Measurements from ENCODE around the gene LANCL2.

The LANCL2 gene

GRCh38 chr7:55427342-55427741 lies 62.2 kb downstream of the LANCL2 start:
- Histone ChIP-seq H2AK5ac (ENCODE audit: low read length, severe bottlenecking) (no peak overlapping the region), H2BK120ac (ENCODE audit: low read depth, low read length) (no peak overlapping the region)
- WGBS, result 60% methylated on average over 3 of the region's 4 CpGs

GRCh38 chr7:55427800-55428199 lies 62.7 kb downstream of the LANCL2 start:
- no peak overlapping the region for H3K18ac ChIP-seq (ENCODE audit: low read depth in 1 of 2, low read length in 2 of 2)
- H3K4me1 ChIP-seq (ENCODE audit: control insufficient read depth, insufficient read depth, low read depth, low read length), result peaks cover 7% of the 10 kb centered on the region
- no peak overlapping the region for H2BK120ac ChIP-seq (ENCODE audit: low read depth, low read length)
- no peak overlapping the region for H2AK5ac ChIP-seq (ENCODE audit: low read length, severe bottlenecking)
- no peak overlapping the region for H3K9ac ChIP-seq (ENCODE audit: low read length)
- no peak for DNase-seq
- peaks cover 14 to 29% of the 10 kb centered on the region in 2 experiments for H3K36me3 ChIP-seq (ENCODE audit: control insufficient read depth in 1 of 2, insufficient read depth in 2 of 2, low read depth in 1 of 2, low read length in 2 of 2)
- H2BK15ac ChIP-seq (ENCODE audit: low read depth, poor library complexity, severe bottlenecking), result no peak overlapping the region
- H2BK5ac ChIP-seq (ENCODE audit: low read depth, low read length, poor library complexity, severe bottlenecking), result no peak overlapping the region
- H3K23ac ChIP-seq (ENCODE audit: low read length in 2 of 2), result no peak overlapping the region
- no peak overlapping the region for H3K4me3 ChIP-seq (ENCODE audit: insufficient read depth in 1 of 2, low read depth in 1 of 2, low read length in 2 of 2)
- WGBS, result 93% methylated on average over 11 of the region's 11 CpGs
- H3K27me3 ChIP-seq (ENCODE audit: control insufficient read depth in 1 of 2, insufficient read depth in 1 of 2, low read length in 2 of 2), result no peaks in the 10 kb centered on the region
- no peak overlapping the region for H4K91ac ChIP-seq (ENCODE audit: low read length)
- H3K14ac ChIP-seq (ENCODE audit: low read length in 2 of 2), result no peak overlapping the region
- no peak overlapping the region for H2AFZ ChIP-seq (ENCODE audit: low read depth, low read length)
- no peak overlapping the region for H4K8ac ChIP-seq (ENCODE audit: low read length)
- H3K79me1 ChIP-seq (replicated peaks; ENCODE audit: low read length, poor library complexity, severe bottlenecking), result peaks cover 1% of the 10 kb centered on the region
- H2BK12ac ChIP-seq (ENCODE audit: low read length in 2 of 2), result no peak overlapping the region
- H3K4me2 ChIP-seq (ENCODE audit: low read length, poor library complexity, severe bottlenecking), result no peak overlapping the region
- no peak overlapping the region for H3K4ac ChIP-seq (ENCODE audit: low read depth in 1 of 2, low read length in 2 of 2)
- no peak overlapping the region for H3K27ac ChIP-seq (ENCODE audit: low read length, poor library complexity, severe bottlenecking)
- no peaks in the 10 kb centered on the region for H3K9me3 ChIP-seq (ENCODE audit: control insufficient read depth, low read length)

More at GRCh38 chr7:55427342-55427741, 62.2 kb downstream of the LANCL2 start:
- H2BK12ac ChIP-seq (ENCODE audit: low read length in 2 of 2), result no peak overlapping the region
- H3K27me3 ChIP-seq (ENCODE audit: control insufficient read depth in 1 of 2, insufficient read depth in 1 of 2, low read length in 2 of 2), result no peaks in the 10 kb centered on the region
- H3K79me1 ChIP-seq (replicated peaks; ENCODE audit: low read length, poor library complexity, severe bottlenecking), result peaks cover 2% of the 10 kb centered on the region
- DNase-seq, result no peak
- no peak overlapping the region for H3K18ac ChIP-seq (ENCODE audit: low read depth in 1 of 2, low read length in 2 of 2)
- no peak overlapping the region for H2AFZ ChIP-seq (ENCODE audit: low read depth, low read length)
- no peak overlapping the region for H2BK15ac ChIP-seq (ENCODE audit: low read depth, poor library complexity, severe bottlenecking)
- H3K4me1 ChIP-seq (ENCODE audit: control insufficient read depth, insufficient read depth, low read depth, low read length), result peaks cover 7% of the 10 kb centered on the region
- H2BK5ac ChIP-seq (ENCODE audit: low read depth, low read length, poor library complexity, severe bottlenecking), result no peak overlapping the region
- H3K9me3 ChIP-seq (ENCODE audit: control insufficient read depth, low read length), result no peaks in the 10 kb centered on the region
- H3K23ac ChIP-seq (ENCODE audit: low read length in 2 of 2), result no peak overlapping the region
- H3K9ac ChIP-seq (ENCODE audit: low read length), result no peak overlapping the region
- H3K27ac ChIP-seq (ENCODE audit: low read length, poor library complexity, severe bottlenecking), result no peak overlapping the region
- H3K4ac ChIP-seq (ENCODE audit: low read depth in 1 of 2, low read length in 2 of 2), result no peak overlapping the region
- no peak overlapping the region for H3K4me3 ChIP-seq (ENCODE audit: insufficient read depth in 1 of 2, low read depth in 1 of 2, low read length in 2 of 2)
- H4K91ac ChIP-seq (ENCODE audit: low read length), result no peak overlapping the region
- H3K14ac ChIP-seq (ENCODE audit: low read length in 2 of 2), result no peak overlapping the region
- no peak overlapping the region for H4K8ac ChIP-seq (ENCODE audit: low read length)
- peaks cover 14 to 29% of the 10 kb centered on the region in 2 experiments for H3K36me3 ChIP-seq (ENCODE audit: control insufficient read depth in 1 of 2, insufficient read depth in 2 of 2, low read depth in 1 of 2, low read length in 2 of 2)
- H3K4me2 ChIP-seq (ENCODE audit: low read length, poor library complexity, severe bottlenecking), result no peak overlapping the region

- Histone ChIP-seq H3K18ac (ENCODE audit: low read depth in 1 of 2, low read length in 2 of 2) (no peak overlapping the region), H3K4me3 (ENCODE audit: insufficient read depth in 1 of 2, low read depth in 1 of 2, low read length in 2 of 2) (no peak overlapping the region), H3K23ac (ENCODE audit: low read length in 2 of 2) (no peak overlapping the region), H3K4me2 (ENCODE audit: low read length, poor library complexity, severe bottlenecking) (no peak overlapping the region), H3K9me3 (ENCODE audit: control insufficient read depth, low read length) (no peaks in the 10 kb centered on the region), H3K4ac (ENCODE audit: low read depth in 1 of 2, low read length in 2 of 2) (no peak overlapping the region), H3K27me3 (ENCODE audit: control insufficient read depth in 1 of 2, insufficient read depth in 1 of 2, low read length in 2 of 2) (no peaks in the 10 kb centered on the region), H3K9ac (ENCODE audit: low read length) (no peak overlapping the region), H3K14ac (ENCODE audit: low read length in 2 of 2) (no peak overlapping the region), H2BK5ac (ENCODE audit: low read depth, low read length, poor library complexity, severe bottlenecking) (no peak overlapping the region), H2AFZ (ENCODE audit: low read depth, low read length) (no peak overlapping the region), H3K4me1 (ENCODE audit: control insufficient read depth, insufficient read depth, low read depth, low read length) (peaks cover 2% of the 10 kb centered on the region), H2BK15ac (ENCODE audit: low read depth, poor library complexity, severe bottlenecking) (no peak overlapping the region), H4K91ac (ENCODE audit: low read length) (no peak overlapping the region), H2BK12ac (ENCODE audit: low read length in 2 of 2) (no peak overlapping the region), H3K36me3 (ENCODE audit: control insufficient read depth in 1 of 2, insufficient read depth in 2 of 2, low read depth in 1 of 2, low read length in 2 of 2) (peaks cover 18 to 29% of the 10 kb centered on the region in 2 experiments), H2AK5ac (ENCODE audit: low read length, severe bottlenecking) (no peak overlapping the region), H3K79me1 (replicated peaks; ENCODE audit: low read length, poor library complexity, severe bottlenecking) (no peaks in the 10 kb centered on the region), H3K27ac (ENCODE audit: low read length, poor library complexity, severe bottlenecking) (no peak overlapping the region), H4K8ac (ENCODE audit: low read length) (no peak overlapping the region), H2BK120ac (ENCODE audit: low read depth, low read length) (no peak overlapping the region)
- DNase-seq, result no peak
- WGBS, result 81% methylated on average over 11 of the region's 11 CpGs
Measured at GRCh38 chr7:55429835-55430499, 64.8 kb downstream of the LANCL2 start.

- no peak overlapping the region for H3K23ac ChIP-seq (ENCODE audit: low read length in 2 of 2)
- H3K79me1 ChIP-seq (replicated peaks; ENCODE audit: low read length, poor library complexity, severe bottlenecking), result no peaks in the 10 kb centered on the region
- H2BK5ac ChIP-seq (ENCODE audit: low read depth, low read length, poor library complexity, severe bottlenecking), result no peak overlapping the region
- H2BK15ac ChIP-seq (ENCODE audit: low read depth, poor library complexity, severe bottlenecking), result no peak overlapping the region
- H3K4ac ChIP-seq (ENCODE audit: low read depth in 1 of 2, low read length in 2 of 2), result no peak overlapping the region
- H3K27me3 ChIP-seq (ENCODE audit: control insufficient read depth in 1 of 2, insufficient read depth in 1 of 2, low read length in 2 of 2), result no peaks in the 10 kb centered on the region
- no peak overlapping the region for H3K4me2 ChIP-seq (ENCODE audit: low read length, poor library complexity, severe bottlenecking)
- H3K9ac ChIP-seq (ENCODE audit: low read length), result no peak overlapping the region
- H3K36me3 ChIP-seq (ENCODE audit: control insufficient read depth in 1 of 2, insufficient read depth in 2 of 2, low read depth in 1 of 2, low read length in 2 of 2), result peaks cover 8 to 15% of the 10 kb centered on the region in 2 experiments
- H3K4me1 ChIP-seq (ENCODE audit: control insufficient read depth, insufficient read depth, low read depth, low read length), result peaks cover 2% of the 10 kb centered on the region
- DNase-seq, result no peak
- no peak overlapping the region for H2AK5ac ChIP-seq (ENCODE audit: low read length, severe bottlenecking)
- no peak overlapping the region for H4K91ac ChIP-seq (ENCODE audit: low read length)
- no peak overlapping the region for H3K4me3 ChIP-seq (ENCODE audit: insufficient read depth in 1 of 2, low read depth in 1 of 2, low read length in 2 of 2)
- no peak overlapping the region for H2BK12ac ChIP-seq (ENCODE audit: low read length in 2 of 2)
- H2BK120ac ChIP-seq (ENCODE audit: low read depth, low read length), result no peak overlapping the region
- H3K18ac ChIP-seq (ENCODE audit: low read depth in 1 of 2, low read length in 2 of 2), result no peak overlapping the region
- H2AFZ ChIP-seq (ENCODE audit: low read depth, low read length), result no peak overlapping the region
- no peak overlapping the region for H4K8ac ChIP-seq (ENCODE audit: low read length)
- H3K27ac ChIP-seq (ENCODE audit: low read length, poor library complexity, severe bottlenecking), result no peak overlapping the region
- H3K9me3 ChIP-seq (ENCODE audit: control insufficient read depth, low read length), result no peaks in the 10 kb centered on the region
- 19% methylated on average over 2 of the region's 2 CpGs for WGBS
- no peak overlapping the region for H3K14ac ChIP-seq (ENCODE audit: low read length in 2 of 2)
Measured at GRCh38 chr7:55431898-55432297, 66.8 kb downstream of the LANCL2 start.

All from mesenchymal stem cell (in vitro differentiated cells and primary cell).